ENCODE data around the gene HIC2.
"Not testable (repeated sequence)": the region's sequence is repeated elsewhere in the genome, so short reads cannot be mapped to it uniquely, and the experiment has no call there.

HIC2 gene

DNA sequence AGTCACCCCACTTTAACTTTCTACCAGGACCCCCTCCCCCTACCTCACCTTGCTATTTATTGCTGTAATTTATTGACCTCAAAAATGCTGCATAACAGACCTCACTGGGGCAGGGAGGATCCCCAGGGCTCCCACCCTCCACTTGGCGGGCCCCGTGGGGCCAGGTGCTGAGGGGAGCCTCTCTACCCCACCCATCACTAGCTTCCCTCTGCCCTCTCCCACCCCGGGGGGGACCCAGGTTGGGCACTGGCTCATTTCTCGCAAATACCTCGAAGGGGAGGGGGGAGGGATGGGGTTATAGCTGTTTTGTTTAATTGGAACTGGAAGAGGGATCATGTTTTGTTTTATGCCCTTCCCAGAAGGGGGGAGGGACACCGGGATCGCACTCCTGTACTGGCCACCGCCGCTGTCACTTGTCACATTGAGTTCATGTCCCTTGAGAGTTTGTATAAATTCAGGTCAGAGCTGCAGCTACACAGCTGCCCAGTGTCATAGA, 33.7 kb downstream of the HIC2 start:
- no peak for DNase-seq (ENCODE audit: low read depth)

- DNase-seq (ENCODE audit: low read depth): no peak
These were observed 34.7 kb downstream of the HIC2 start for GRCh38 chr22:21451545-21452520.

DNA sequence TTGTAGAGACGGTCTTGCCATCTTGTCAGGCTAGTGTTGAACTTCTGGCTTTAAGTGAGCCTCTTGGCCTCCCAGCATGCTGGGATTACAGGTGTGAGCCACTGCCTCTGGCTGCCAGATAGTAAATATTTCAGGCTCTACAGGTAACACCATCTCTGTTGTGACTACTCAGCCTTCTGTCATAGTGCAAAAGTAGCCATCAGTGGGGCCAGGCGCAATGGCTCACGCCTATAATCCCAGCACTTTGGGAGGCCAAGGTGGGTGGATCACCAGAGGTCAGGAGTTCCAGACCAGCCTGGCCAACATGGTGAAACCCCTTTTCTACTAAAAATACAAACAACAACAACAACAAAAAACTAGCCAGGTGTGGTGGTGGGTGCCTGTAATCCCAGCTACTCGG, 35.5 kb downstream of the HIC2 start:
- not testable (repeated sequence) for DNase-seq (ENCODE audit: low read depth)

- DNase-seq (ENCODE audit: low read depth): not testable (repeated sequence)
These were observed 37.8 kb downstream of the HIC2 start for GRCh38 chr22:21454998-21455333.

DNA sequence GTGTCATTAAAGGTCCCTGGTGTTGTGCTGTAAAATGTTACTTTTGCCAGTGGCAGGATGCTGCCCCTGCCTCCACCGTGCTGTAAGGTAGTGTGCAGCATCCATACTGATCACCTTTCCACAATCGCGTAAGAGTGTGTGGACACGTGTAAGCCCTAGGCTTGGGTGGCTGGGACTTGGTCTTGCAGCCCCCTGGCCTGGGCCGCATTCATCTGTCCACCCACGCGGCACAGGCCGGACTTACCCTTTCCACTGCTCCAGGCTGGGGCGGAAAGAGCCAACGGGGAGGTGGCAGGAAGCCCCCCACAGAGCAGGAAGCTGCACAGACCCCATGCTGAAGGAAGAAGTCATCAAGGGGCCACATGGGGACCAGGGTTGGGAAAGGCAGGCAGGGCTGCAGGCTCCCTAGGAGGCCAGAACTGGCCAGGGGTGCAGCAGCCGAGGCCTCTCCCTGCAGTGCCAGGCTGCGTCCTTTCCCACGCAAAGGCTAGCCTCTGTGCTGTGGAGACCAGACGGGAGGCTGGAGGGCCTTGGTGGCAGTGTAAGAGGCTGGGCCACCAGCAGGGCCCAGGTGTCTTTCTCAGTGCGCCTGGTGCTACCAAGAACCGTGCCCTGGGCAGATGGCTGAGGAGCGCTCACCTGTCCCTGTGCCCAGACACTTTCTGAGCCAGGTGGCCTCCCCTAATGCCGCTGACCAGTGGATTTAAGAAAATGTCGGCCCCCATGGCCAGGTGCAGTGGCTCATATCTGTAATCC, 38.3 kb downstream of the HIC2 start:
- DNase-seq (ENCODE audit: low read depth): no peak

GRCh38 chr22:21457023-21457787, 40.0 kb downstream of the HIC2 start:
- DNase-seq (ENCODE audit: low read depth): no peak

DNA sequence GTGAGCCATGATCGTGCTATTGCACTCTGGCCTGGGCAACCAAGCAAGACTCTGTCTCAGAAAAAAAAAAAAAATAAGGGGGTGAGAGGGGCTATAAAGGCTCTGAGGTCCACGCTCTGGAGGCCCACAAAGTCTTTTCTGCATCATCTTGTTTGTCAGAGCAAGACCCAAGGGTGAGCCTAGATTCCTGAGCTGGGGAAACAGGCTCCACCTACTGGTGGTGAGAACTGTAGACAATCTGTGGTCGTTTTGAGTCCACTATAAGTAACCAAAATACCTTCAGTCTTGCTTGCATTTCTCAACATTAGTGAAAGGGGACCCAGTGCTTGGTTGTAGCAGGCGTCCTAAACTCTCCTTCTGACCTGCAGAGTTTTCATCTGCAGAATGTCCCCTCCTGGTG, 45.5 kb downstream of the HIC2 start:
- DNase-seq (ENCODE audit: low read depth): not testable (repeated sequence)

DNA sequence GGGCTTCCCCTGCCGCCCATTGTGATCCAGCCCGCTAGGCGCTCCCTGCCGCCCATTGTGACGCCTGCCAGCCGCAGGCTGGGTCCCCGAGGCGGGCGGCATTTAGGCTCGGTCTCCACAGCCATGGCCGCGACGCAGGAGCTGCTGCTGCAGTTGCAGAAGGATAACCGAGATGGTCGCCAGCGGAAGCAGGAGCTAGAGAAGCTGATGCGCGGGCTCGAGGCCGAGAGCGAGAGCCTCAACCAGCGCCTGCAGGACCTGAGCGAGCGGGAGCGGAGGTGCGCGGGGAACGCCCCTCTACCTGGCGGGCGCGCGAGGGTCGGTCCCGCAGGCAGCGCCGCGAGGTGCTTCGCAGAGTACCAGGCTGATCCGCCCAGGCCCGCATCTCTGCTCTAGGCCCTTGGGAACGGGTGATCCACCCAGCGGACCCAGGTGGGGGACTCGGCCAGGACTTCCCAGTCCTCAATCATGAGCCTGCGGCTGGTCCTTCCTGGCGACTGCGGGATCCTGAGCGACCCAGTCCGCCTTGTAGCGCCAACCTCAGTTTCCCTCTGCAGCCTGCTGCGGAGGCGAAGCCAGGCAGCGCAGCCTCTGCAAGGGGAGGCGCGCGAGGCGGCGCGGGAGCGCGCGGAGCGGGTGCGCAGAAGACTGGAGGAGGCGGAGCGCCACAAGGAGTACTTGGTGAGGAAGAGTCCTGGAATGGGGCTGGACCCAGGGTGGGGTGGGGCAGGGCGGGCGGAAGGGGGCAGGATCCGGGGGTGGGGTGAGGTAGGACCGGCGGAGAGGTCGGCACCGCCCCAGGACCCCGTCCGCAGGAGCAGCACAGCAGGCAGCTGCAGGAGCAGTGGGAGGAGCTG, 50.4 kb downstream of the HIC2 start, which contains the start of gene TMEM191C:
TMEM191C (plus strand) TSS at position 51 of the 857 bp plus-strand sequence; CDS start at position 124, 73 bp downstream.
- DNase-seq (ENCODE audit: low read depth): not testable (repeated sequence)

DNA sequence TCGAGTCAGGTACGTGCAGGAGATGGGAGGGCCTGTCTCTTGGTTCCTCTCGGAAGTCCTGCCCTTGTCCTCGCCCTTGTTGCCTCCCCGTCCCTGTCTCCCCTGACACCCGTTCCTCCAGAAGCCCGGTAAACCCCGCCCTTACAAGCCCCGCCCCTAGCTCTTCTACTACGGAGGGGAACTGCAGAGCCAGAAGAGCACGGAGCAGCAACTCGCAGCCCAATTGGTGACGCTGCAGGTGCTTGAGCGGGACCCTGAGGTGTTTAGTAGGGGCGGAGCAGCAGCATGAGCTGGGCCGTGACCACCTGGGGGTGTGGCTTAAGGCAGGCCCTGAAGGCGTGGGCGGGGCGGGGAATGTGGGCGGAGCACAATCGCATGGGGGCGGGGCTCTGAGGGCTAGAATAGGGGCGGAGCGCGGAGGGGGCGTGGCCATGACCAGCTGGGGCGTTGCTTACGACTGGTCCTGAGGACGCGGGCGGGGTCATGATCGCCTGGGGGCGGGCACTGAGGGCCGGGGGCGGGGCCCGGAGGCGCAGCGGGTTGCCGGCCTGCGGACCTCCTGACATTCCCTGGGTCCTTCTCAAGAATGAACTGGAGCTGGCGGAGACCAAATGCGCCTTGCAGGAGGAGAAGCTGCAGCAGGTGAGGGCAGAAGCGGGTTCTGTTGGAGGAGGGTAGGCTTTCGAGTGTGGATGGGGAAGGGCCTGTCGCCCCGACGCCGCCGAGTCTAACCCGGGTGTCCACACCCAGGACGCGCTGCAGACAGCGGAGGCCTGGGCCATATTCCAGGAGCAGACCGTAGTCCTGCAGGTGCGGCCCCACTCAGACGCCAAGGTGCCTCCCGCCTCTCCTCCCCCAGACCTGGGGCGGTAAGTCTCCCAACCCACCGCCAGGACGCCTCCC, 51.3 kb downstream of the HIC2 start:
- peak; percentile 89 for DNase-seq (ENCODE audit: low read depth)

GRCh38 chr22:21469097-21469994, 52.2 kb downstream of the HIC2 start:
- not testable (repeated sequence) for DNase-seq (ENCODE audit: low read depth)

- not testable (repeated sequence) for DNase-seq (ENCODE audit: low read depth)
These were observed 55.8 kb downstream of the HIC2 start for GRCh38 chr22:21472984-21473383.

GRCh38 chr22:21473664-21474063, 56.5 kb downstream of the HIC2 start:
- not testable (repeated sequence) for DNase-seq (ENCODE audit: low read depth)

DNA sequence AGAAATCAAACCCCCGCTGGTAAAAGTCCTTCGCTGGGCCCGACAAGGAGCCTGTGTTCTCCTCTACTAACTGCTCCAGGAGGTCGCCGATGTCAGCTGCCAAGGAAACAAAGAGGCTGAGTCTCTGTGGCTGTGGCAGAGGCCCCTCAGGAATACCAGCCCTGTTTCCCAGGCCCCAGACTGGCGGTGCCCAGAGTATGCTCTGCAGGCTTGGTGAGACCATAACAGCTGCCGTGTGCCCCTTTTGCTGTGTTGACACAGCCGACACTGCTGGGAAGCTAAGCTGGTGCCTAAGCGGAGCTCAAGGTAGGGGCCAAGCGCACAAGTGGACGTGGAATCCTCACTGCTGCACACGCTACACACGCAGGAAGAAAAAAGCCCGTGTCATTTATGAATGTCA, 66.9 kb downstream of the HIC2 start:
- DNase-seq (ENCODE audit: low read depth): not testable (repeated sequence)

DNA sequence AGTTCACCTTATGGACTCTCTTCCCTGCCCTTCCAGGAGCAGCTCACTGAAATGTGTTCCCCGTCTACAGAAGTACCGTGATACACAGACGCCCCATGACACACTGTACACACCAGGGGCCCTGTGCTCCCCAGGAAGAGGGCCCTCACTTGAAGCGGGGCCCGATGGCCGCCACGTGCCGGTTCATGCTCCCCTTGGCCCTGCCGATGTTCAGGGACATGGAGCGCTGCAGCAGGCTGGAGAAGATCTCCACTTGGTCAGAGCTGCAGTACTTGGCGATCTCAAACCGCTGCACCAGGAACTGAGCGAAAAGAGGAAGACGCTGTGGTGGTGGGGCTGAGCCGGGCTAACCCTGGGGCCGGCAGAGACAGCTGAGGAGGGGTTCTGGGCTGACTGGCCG, 70.6 kb downstream of the HIC2 start:
- DNase-seq (ENCODE audit: low read depth): not testable (repeated sequence)

GRCh38 chr22:21489149-21489680, 72.0 kb downstream of the HIC2 start:
- not testable (repeated sequence) for DNase-seq (ENCODE audit: low read depth)

GRCh38 chr22:21490556-21490955, 73.4 kb downstream of the HIC2 start:
- DNase-seq (ENCODE audit: low read depth): not testable (repeated sequence)

GRCh38 chr22:21492271-21492670, 75.1 kb downstream of the HIC2 start:
- not testable (repeated sequence) for DNase-seq (ENCODE audit: low read depth)

All from activated T-cell treated with anti-CD3 and anti-CD28 coated beads for 1 hour (primary cell).